Nephron progenitor cell (in vitro differentiated cells): ENCODE measurements around the gene RNF208.
A peak's percentile ranks its signal among the peaks of the same experiment; 100 is the strongest.

Experiments
- DNase-seq: peaks from one replicate; pipeline ENCODE4 v3.0.0; 2021
- H3K27ac Mint-ChIP-seq: 2 replicates; pipeline ENCODE4 v1.8.0; 2021; ENCODE audit warnings: mild to moderate bottlenecking, moderate library complexity, mixed read lengths
- H3K27me3 Mint-ChIP-seq: 2 replicates; pipeline ENCODE4 v1.8.0; 2021; ENCODE audit warnings: mild to moderate bottlenecking, low read depth, mixed read lengths; ENCODE audit not compliant: poor library complexity
- H3K36me3 Mint-ChIP-seq: 2 replicates; pipeline ENCODE4 v1.8.0; 2021; ENCODE audit warnings: low read depth, mixed read lengths
- H3K4me1 Mint-ChIP-seq: 2 replicates; pipeline ENCODE4 v1.8.0; 2021; ENCODE audit warnings: mixed read lengths
- H3K4me3 Mint-ChIP-seq: 2 replicates; pipeline ENCODE4 v1.8.0; 2021; ENCODE audit warnings: mild to moderate bottlenecking, moderate library complexity, mixed read lengths
- H3K9me3 Mint-ChIP-seq: 2 replicates; pipeline ENCODE4 v1.8.0; 2021; ENCODE audit warnings: mild to moderate bottlenecking, moderate library complexity, mixed read lengths
- CTCF ChIP-seq: fragments of 200-600 bp; sonication (generic); IDR thresholded peaks from 2 replicates; pipeline ENCODE4 v1.5.0; 2021; ENCODE audit warnings: antibody characterized with exemption

The RNF208 gene

GRCh38 chr9:137226338-137227053 lies 4.5 kb upstream of the RNF208 start:
- peaks cover 4% of the 10 kb centered on the region for H3K27me3 Mint-ChIP-seq
- no peaks in the 10 kb centered on the region for H3K9me3 Mint-ChIP-seq
- H3K4me3 Mint-ChIP-seq, result no peak overlapping the region
- no peak for TF ChIP-seq CTCF
- H3K36me3 Mint-ChIP-seq, result no peaks in the 10 kb centered on the region
- H3K4me1 Mint-ChIP-seq, result peaks cover 14% of the 10 kb centered on the region
- no peak for DNase-seq
- H3K27ac Mint-ChIP-seq, result no peak overlapping the region

GRCh38 chr9:137225699-137226331 lies 3.8 kb upstream of the RNF208 start:
- DNase-seq, result no peak
- Mint-ChIP-seq H3K9me3 (no peaks in the 10 kb centered on the region), H3K4me1 (peaks cover 14% of the 10 kb centered on the region), H3K36me3 (no peaks in the 10 kb centered on the region), H3K4me3 (no peak overlapping the region), H3K27ac (no peak overlapping the region), H3K27me3 (peaks cover 4% of the 10 kb centered on the region)
- no peak for TF ChIP-seq CTCF

GRCh38 chr9:137224830-137225694 lies 3.0 kb upstream of the RNF208 start, which contains the start of gene CYSRT1:
CYSRT1 (plus strand) TSS chr9:137225174; CDS start chr9:137225622, 448 bp downstream.
- H3K4me1 Mint-ChIP-seq, result peaks cover 14% of the 10 kb centered on the region
- peaks cover 4% of the 10 kb centered on the region for H3K27me3 Mint-ChIP-seq
- no peak within 1 kb of the TSS for H3K27ac Mint-ChIP-seq
- no peaks in the 10 kb centered on the region for H3K9me3 Mint-ChIP-seq
- H3K4me3 Mint-ChIP-seq, result peak within 1 kb of the TSS; percentile 75
- no peaks in the 10 kb centered on the region for H3K36me3 Mint-ChIP-seq
- TF ChIP-seq CTCF, result no peak
- DNase-seq, result no peak

GRCh38 chr9:137223078-137223970 lies 1.3 kb upstream of the RNF208 start:
- Mint-ChIP-seq H3K27me3 (peaks cover 4% of the 10 kb centered on the region), H3K36me3 (no peaks in the 10 kb centered on the region), H3K4me3 (peak overlapping the region; percentile 75), H3K4me1 (peaks cover 10% of the 10 kb centered on the region), H3K27ac (no peak overlapping the region), H3K9me3 (no peaks in the 10 kb centered on the region)
- no peak for TF ChIP-seq CTCF
- peak; percentile 95 for DNase-seq

GRCh38 chr9:137221506-137222111 lies 431 bp downstream of the RNF208 start:
- Mint-ChIP-seq H3K27me3 (peaks cover 4% of the 10 kb centered on the region), H3K27ac (no peak overlapping the region), H3K4me3 (no peak overlapping the region), H3K36me3 (no peaks in the 10 kb centered on the region), H3K9me3 (no peaks in the 10 kb centered on the region), H3K4me1 (peaks cover 9% of the 10 kb centered on the region)
- peak; percentile 56 for DNase-seq
- no peak for TF ChIP-seq CTCF
